ENCODE data around the gene NBEA.

NBEA gene

GRCh38 chr13:35573639-35574038 is 631.6 kb downstream of the NBEA start:
- no peak for TF ChIP-seq CTCF (conservative IDR thresholded peaks at IDR 0.05)
- no peak overlapping the region for H3K27ac ChIP-seq

GRCh38 chr13:35592457-35592856 is 650.4 kb downstream of the NBEA start:
- no peak overlapping the region for H3K27ac ChIP-seq

GRCh38 chr13:35593651-35594050 is 651.6 kb downstream of the NBEA start:
- no peak for TF ChIP-seq CTCF (conservative IDR thresholded peaks at IDR 0.05)

More at GRCh38 chr13:35592457-35592856, 650.4 kb downstream of the NBEA start:
- no peak for TF ChIP-seq CTCF (conservative IDR thresholded peaks at IDR 0.05)

GRCh38 chr13:35594096-35594495 is 652.0 kb downstream of the NBEA start:
- H3K27ac ChIP-seq, result no peak overlapping the region
- TF ChIP-seq CTCF (conservative IDR thresholded peaks at IDR 0.05), result no peak

More at GRCh38 chr13:35593651-35594050, 651.6 kb downstream of the NBEA start:
- H3K27ac ChIP-seq, result no peak overlapping the region

GRCh38 chr13:35595181-35595580 is 653.1 kb downstream of the NBEA start:
- TF ChIP-seq CTCF (conservative IDR thresholded peaks at IDR 0.05), result no peak
- H3K27ac ChIP-seq, result no peak overlapping the region

GRCh38 chr13:35596321-35597030 is 654.4 kb downstream of the NBEA start:
- no peak for TF ChIP-seq CTCF (conservative IDR thresholded peaks at IDR 0.05)
- no peak overlapping the region for H3K27ac ChIP-seq

GRCh38 chr13:35597451-35597850 is 655.4 kb downstream of the NBEA start:
- no peak overlapping the region for H3K27ac ChIP-seq
- TF ChIP-seq CTCF (conservative IDR thresholded peaks at IDR 0.05), result no peak
